ENCODE data around the gene EEF2K.

The EEF2K gene

GRCh38 chr16:22198547-22199293, 7.4 kb upstream of the EEF2K start:
- DNase-seq = peak in 1 of 3 donors; percentile 25
- CTCF ChIA-PET = interaction anchor here (0.5 to 2.4 kb wide), 4 partner anchors 17 to 101 kb away, joined by 3 to 6 read pairs (median 4); partner anchors contain the start of gene POLR3E
- WGBS (ENCODE audit: insufficient coverage) = 84% methylated on average over 6 of the region's 7 CpGs
- POLR2A ChIA-PET = interaction anchor here (1.2 kb wide), 1 partner anchor 100 kb away, joined by 3 read pairs; no protein-coding TSS in a partner anchor
- Histone ChIP-seq H3K27me3 (replicated peaks in 2 of 5; ENCODE audit: control insufficient read depth in 4 of 5, insufficient read depth in 5 of 5, low read length in 4 of 5) (no peaks in the 10 kb centered on the region), H3K27ac (ENCODE audit: insufficient read depth in 1 of 2, low read depth in 1 of 2, low read length in 2 of 2, poor library complexity in 1 of 2, severe bottlenecking in 2 of 2) (no peak overlapping the region), H3K4me3 (ENCODE audit: control insufficient read depth in 1 of 7, extremely low read depth in 1 of 7, insufficient read depth in 4 of 7, low read depth in 2 of 7, low read length in 6 of 7) (no peak overlapping the region), H3K4me1 (ENCODE audit: control extremely low read depth in 1 of 4, control insufficient read depth in 4 of 4, insufficient read depth in 4 of 4, low read length in 3 of 4) (peaks cover 0 to 17% (median 7%) of the 10 kb centered on the region in 4 experiments), H3K36me3 (ENCODE audit: control insufficient read depth in 4 of 4, insufficient read depth in 4 of 4, low read length in 3 of 4) (no peaks in the 10 kb centered on the region), H3K9me3 (ENCODE audit: control extremely low read depth in 1 of 5, control insufficient read depth in 4 of 5, insufficient read depth in 2 of 5, low read depth in 1 of 5, low read length in 4 of 5) (no peaks in the 10 kb centered on the region)

GRCh38 chr16:22202261-22202637, 3.8 kb upstream of the EEF2K start:
- CTCF ChIA-PET = interaction anchor here (1.0 to 3.3 kb wide), 2 partner anchors 11 to 95 kb away, joined by 3 to 14 read pairs; partner anchors contain the start of gene POLR3E
- no peak for DNase-seq
- H3K4me1 ChIP-seq (ENCODE audit: control extremely low read depth in 1 of 4, control insufficient read depth in 4 of 4, insufficient read depth in 4 of 4, low read length in 3 of 4) = peaks cover 0 to 19% (median 7%) of the 10 kb centered on the region in 4 experiments
- no peaks in the 10 kb centered on the region for H3K36me3 ChIP-seq (ENCODE audit: control insufficient read depth in 4 of 4, insufficient read depth in 4 of 4, low read length in 3 of 4)
- POLR2A ChIA-PET = no interaction called here
- no peak overlapping the region for H3K27ac ChIP-seq (ENCODE audit: insufficient read depth in 1 of 2, low read depth in 1 of 2, low read length in 2 of 2, poor library complexity in 1 of 2, severe bottlenecking in 2 of 2)
- no peaks in the 10 kb centered on the region for H3K27me3 ChIP-seq (replicated peaks in 2 of 5; ENCODE audit: control insufficient read depth in 4 of 5, insufficient read depth in 5 of 5, low read length in 4 of 5)
- H3K4me3 ChIP-seq (ENCODE audit: control insufficient read depth in 1 of 7, extremely low read depth in 1 of 7, insufficient read depth in 4 of 7, low read depth in 2 of 7, low read length in 6 of 7) = no peak overlapping the region
- 100% methylated on average over 1 of the region's 6 CpGs for WGBS (ENCODE audit: insufficient coverage)
- H3K9me3 ChIP-seq (ENCODE audit: control extremely low read depth in 1 of 5, control insufficient read depth in 4 of 5, insufficient read depth in 2 of 5, low read depth in 1 of 5, low read length in 4 of 5) = peaks cover 0 to 3% (median 0%) of the 10 kb centered on the region in 5 experiments

GRCh38 chr16:22203091-22203490, 3.0 kb upstream of the EEF2K start:
- DNase-seq = no peak
- no CpG with 5 or more reads among the region's 5 CpGs for WGBS (ENCODE audit: insufficient coverage)
- ChIA-PET CTCF (interaction anchor here (1.6 to 3.3 kb wide), 3 partner anchors 11 to 94 kb away, joined by 4 to 14 read pairs (median 13); partner anchors contain the start of gene POLR3E), POLR2A (no interaction called here)
- Histone ChIP-seq H3K4me1 (ENCODE audit: control extremely low read depth in 1 of 4, control insufficient read depth in 4 of 4, insufficient read depth in 4 of 4, low read length in 3 of 4) (peaks cover 3 to 27% (median 15%) of the 10 kb centered on the region in 4 experiments), H3K27me3 (replicated peaks in 2 of 5; ENCODE audit: control insufficient read depth in 4 of 5, insufficient read depth in 5 of 5, low read length in 4 of 5) (no peaks in the 10 kb centered on the region), H3K36me3 (ENCODE audit: control insufficient read depth in 4 of 4, insufficient read depth in 4 of 4, low read length in 3 of 4) (no peaks in the 10 kb centered on the region), H3K4me3 (ENCODE audit: control insufficient read depth in 1 of 7, extremely low read depth in 1 of 7, insufficient read depth in 4 of 7, low read depth in 2 of 7, low read length in 6 of 7) (no peak overlapping the region), H3K27ac (ENCODE audit: insufficient read depth in 1 of 2, low read depth in 1 of 2, low read length in 2 of 2, poor library complexity in 1 of 2, severe bottlenecking in 2 of 2) (no peak overlapping the region), H3K9me3 (ENCODE audit: control extremely low read depth in 1 of 5, control insufficient read depth in 4 of 5, insufficient read depth in 2 of 5, low read depth in 1 of 5, low read length in 4 of 5) (peaks cover 0 to 3% (median 0%) of the 10 kb centered on the region in 5 experiments)

GRCh38 chr16:22204091-22204655, 1.9 kb upstream of the EEF2K start:
- WGBS (ENCODE audit: insufficient coverage) = 100% methylated on average over 2 of the region's 2 CpGs
- DNase-seq = no peak
- POLR2A ChIA-PET = interaction anchor here (0.5 to 0.6 kb wide), 3 partner anchors 12 to 161 kb away, joined by 3 read pairs; no protein-coding TSS in a partner anchor

GRCh38 chr16:22205577-22206012, 483 bp upstream of the EEF2K start:
- ChIA-PET POLR2A (no interaction called here), CTCF (interaction anchor here (0.7 to 4.4 kb wide), 11 partner anchors 8 to 125 kb away, joined by 3 to 45 read pairs (median 3); no protein-coding TSS in a partner anchor)

More at GRCh38 chr16:22204091-22204655, 1.9 kb upstream of the EEF2K start:
- H3K9me3 ChIP-seq (ENCODE audit: control extremely low read depth in 1 of 5, control insufficient read depth in 4 of 5, insufficient read depth in 2 of 5, low read depth in 1 of 5, low read length in 4 of 5) = peaks cover 0 to 3% (median 0%) of the 10 kb centered on the region in 5 experiments
- CTCF ChIA-PET = interaction anchor here (0.5 to 4.4 kb wide), 8 partner anchors 9 to 93 kb away, joined by 3 to 45 read pairs (median 8); partner anchors contain the start of gene POLR3E
- peaks cover 0 to under 1% (median 0%) of the 10 kb centered on the region in 4 experiments for H3K36me3 ChIP-seq (ENCODE audit: control insufficient read depth in 4 of 4, insufficient read depth in 4 of 4, low read length in 3 of 4)
- H3K27ac ChIP-seq (ENCODE audit: insufficient read depth in 1 of 2, low read depth in 1 of 2, low read length in 2 of 2, poor library complexity in 1 of 2, severe bottlenecking in 2 of 2) = no peak overlapping the region
- H3K4me1 ChIP-seq (ENCODE audit: control extremely low read depth in 1 of 4, control insufficient read depth in 4 of 4, insufficient read depth in 4 of 4, low read length in 3 of 4) = peaks cover 3 to 24% (median 16%) of the 10 kb centered on the region in 4 experiments
- no peak overlapping the region for H3K4me3 ChIP-seq (ENCODE audit: control insufficient read depth in 1 of 7, extremely low read depth in 1 of 7, insufficient read depth in 4 of 7, low read depth in 2 of 7, low read length in 6 of 7)
- no peaks in the 10 kb centered on the region for H3K27me3 ChIP-seq (replicated peaks in 2 of 5; ENCODE audit: control insufficient read depth in 4 of 5, insufficient read depth in 5 of 5, low read length in 4 of 5)

GRCh38 chr16:22206842-22207714, 1.0 kb downstream of the EEF2K start:
- Histone ChIP-seq H3K27ac (ENCODE audit: insufficient read depth in 1 of 2, low read depth in 1 of 2, low read length in 2 of 2, poor library complexity in 1 of 2, severe bottlenecking in 2 of 2) (peak overlapping the region; percentile 9 to 80), H3K4me1 (ENCODE audit: control extremely low read depth in 1 of 4, control insufficient read depth in 4 of 4, insufficient read depth in 4 of 4, low read length in 3 of 4) (peaks cover 3 to 32% (median 20%) of the 10 kb centered on the region in 4 experiments), H3K9me3 (ENCODE audit: control extremely low read depth in 1 of 5, control insufficient read depth in 4 of 5, insufficient read depth in 2 of 5, low read depth in 1 of 5, low read length in 4 of 5) (peaks cover 0 to 6% (median 2%) of the 10 kb centered on the region in 5 experiments), H3K36me3 (ENCODE audit: control insufficient read depth in 4 of 4, insufficient read depth in 4 of 4, low read length in 3 of 4) (peaks cover 0 to 27% (median 8%) of the 10 kb centered on the region in 4 experiments), H3K27me3 (replicated peaks in 2 of 5; ENCODE audit: control insufficient read depth in 4 of 5, insufficient read depth in 5 of 5, low read length in 4 of 5) (no peaks in the 10 kb centered on the region), H3K4me3 (ENCODE audit: control insufficient read depth in 1 of 7, extremely low read depth in 1 of 7, insufficient read depth in 4 of 7, low read depth in 2 of 7, low read length in 6 of 7) (peak overlapping the region; percentile 67 to 97 (median 86))
- CTCF ChIA-PET = interaction anchor here (0.7 to 4.4 kb wide), 4 partner anchors 11 to 45 kb away, joined by 3 to 45 read pairs (median 8); no protein-coding TSS in a partner anchor
- DNase-seq = peak; percentile 69 to 94 (median 93)
- WGBS (ENCODE audit: insufficient coverage) = 10% methylated on average over 30 of the region's 35 CpGs
- POLR2A ChIA-PET = interaction anchor here (0.6 to 0.9 kb wide), 3 partner anchors 12 to 66 kb away, joined by 3 read pairs; no protein-coding TSS in a partner anchor

More at GRCh38 chr16:22205577-22206012, 483 bp upstream of the EEF2K start:
- peak overlapping the region; percentile 67 to 97 (median 86) for H3K4me3 ChIP-seq (ENCODE audit: control insufficient read depth in 1 of 7, extremely low read depth in 1 of 7, insufficient read depth in 4 of 7, low read depth in 2 of 7, low read length in 6 of 7)
- H3K27ac ChIP-seq (ENCODE audit: insufficient read depth in 1 of 2, low read depth in 1 of 2, low read length in 2 of 2, poor library complexity in 1 of 2, severe bottlenecking in 2 of 2) = peak overlapping the region in 1 of 2 experiments; percentile 58
- peaks cover 3 to 32% (median 20%) of the 10 kb centered on the region in 4 experiments for H3K4me1 ChIP-seq (ENCODE audit: control extremely low read depth in 1 of 4, control insufficient read depth in 4 of 4, insufficient read depth in 4 of 4, low read length in 3 of 4)
- WGBS (ENCODE audit: insufficient coverage) = 8% methylated on average over 2 of the region's 11 CpGs
- peaks cover 0 to 3% (median 0%) of the 10 kb centered on the region in 5 experiments for H3K9me3 ChIP-seq (ENCODE audit: control extremely low read depth in 1 of 5, control insufficient read depth in 4 of 5, insufficient read depth in 2 of 5, low read depth in 1 of 5, low read length in 4 of 5)
- no peaks in the 10 kb centered on the region for H3K27me3 ChIP-seq (replicated peaks in 2 of 5; ENCODE audit: control insufficient read depth in 4 of 5, insufficient read depth in 5 of 5, low read length in 4 of 5)
- peaks cover 0 to 13% (median 4%) of the 10 kb centered on the region in 4 experiments for H3K36me3 ChIP-seq (ENCODE audit: control insufficient read depth in 4 of 4, insufficient read depth in 4 of 4, low read length in 3 of 4)
- no peak for DNase-seq
